IPS-NIHi7 (cell line): ENCODE data around the gene CETP.

Experiments used
- DNase-seq: peaks from one replicate; pipeline ENCODE4 v3.0.0; 2012; ENCODE audit warnings: mixed read lengths; ENCODE audit errors: extremely low spot score

Gene CETP

GRCh38 chr16:57022445-57022844 is 60.7 kb downstream of the CETP start:
- DNase-seq, result no peak

GRCh38 chr16:57023541-57024249 is 61.9 kb downstream of the CETP start:
- DNase-seq, result no peak

GRCh38 chr16:57024894-57025680 is 63.3 kb downstream of the CETP start:
- no peak for DNase-seq

GRCh38 chr16:57025941-57026777 is 64.4 kb downstream of the CETP start:
- DNase-seq, result no peak

GRCh38 chr16:57026778-57027062 is 65.0 kb downstream of the CETP start:
- DNase-seq, result no peak

- DNase-seq, result no peak
These were observed 65.3 kb downstream of the CETP start for GRCh38 chr16:57027067-57027466.

GRCh38 chr16:57028086-57028485 is 66.3 kb downstream of the CETP start:
- DNase-seq, result no peak

GRCh38 chr16:57029161-57030160 is 67.7 kb downstream of the CETP start:
- DNase-seq, result no peak

GRCh38 chr16:57030346-57030902 is 68.7 kb downstream of the CETP start:
- DNase-seq, result no peak

- DNase-seq, result no peak
These were observed 69.4 kb downstream of the CETP start for GRCh38 chr16:57031156-57031555.

- no peak for DNase-seq
These were observed 70.6 kb downstream of the CETP start for GRCh38 chr16:57032346-57032745.

- no peak for DNase-seq
These were observed 71.2 kb downstream of the CETP start for GRCh38 chr16:57032931-57033330.
